ENCODE measurements around the gene MEP1A.

GRCh38 chr6:46882645-46883044 is 89.5 kb downstream of the MEP1A start:
- TF ChIP-seq, protein P1, sequence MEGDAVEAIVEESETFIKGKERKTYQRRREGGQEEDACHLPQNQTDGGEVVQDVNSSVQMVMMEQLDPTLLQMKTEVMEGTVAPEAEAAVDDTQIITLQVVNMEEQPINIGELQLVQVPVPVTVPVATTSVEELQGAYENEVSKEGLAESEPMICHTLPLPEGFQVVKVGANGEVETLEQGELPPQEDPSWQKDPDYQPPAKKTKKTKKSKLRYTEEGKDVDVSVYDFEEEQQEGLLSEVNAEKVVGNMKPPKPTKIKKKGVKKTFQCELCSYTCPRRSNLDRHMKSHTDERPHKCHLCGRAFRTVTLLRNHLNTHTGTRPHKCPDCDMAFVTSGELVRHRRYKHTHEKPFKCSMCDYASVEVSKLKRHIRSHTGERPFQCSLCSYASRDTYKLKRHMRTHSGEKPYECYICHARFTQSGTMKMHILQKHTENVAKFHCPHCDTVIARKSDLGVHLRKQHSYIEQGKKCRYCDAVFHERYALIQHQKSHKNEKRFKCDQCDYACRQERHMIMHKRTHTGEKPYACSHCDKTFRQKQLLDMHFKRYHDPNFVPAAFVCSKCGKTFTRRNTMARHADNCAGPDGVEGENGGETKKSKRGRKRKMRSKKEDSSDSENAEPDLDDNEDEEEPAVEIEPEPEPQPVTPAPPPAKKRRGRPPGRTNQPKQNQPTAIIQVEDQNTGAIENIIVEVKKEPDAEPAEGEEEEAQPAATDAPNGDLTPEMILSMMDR (conservative IDR thresholded peaks at IDR 0.05; ENCODE audit: low read depth, low read length), result no peak
- no peak for TF ChIP-seq EZH2 (IDR thresholded peaks at IDR 0.05; ENCODE audit: low read length, unreplicated experiment)

Measured in PC-3 (cell line).